ENCODE data around the gene VWA8. TPM values are rescaled to one million over a fixed set of nuclear protein-coding genes. Genes with fewer than 3 reads are reported as not detected.

VWA8 gene
- polyA plus RNA-seq, 1 of the 3 experiments (the other 2 are of a cell fraction) = 5.5 TPM

- peak; percentile 69; the same call in 1 of the 2 replicates for TF ChIP-seq RCOR1 (IDR thresholded peaks at IDR 0.05; ENCODE audit: low read length)
- TF ChIP-seq EP300 (IDR thresholded peaks at IDR 0.05; ENCODE audit: borderline replicate concordance in 1 of 2, low read depth in 1 of 2, low read length in 1 of 2) = peak; percentile 77 to 91
- TF ChIP-seq PBX3 (IDR thresholded peaks at IDR 0.05) = peak; percentile 96
- no peak for TF ChIP-seq EZH2phosphoT487 (IDR thresholded peaks at IDR 0.05; ENCODE audit: borderline replicate concordance, low read depth)
- TF ChIP-seq RFX5 (IDR thresholded peaks at IDR 0.05; ENCODE audit: low read length) = no peak
- TF ChIP-seq CHD2 (IDR thresholded peaks at IDR 0.05; ENCODE audit: low read length, partially characterized antibody) = no peak
- TF ChIP-seq GATA2 (CRISPR knock-in tag; IDR thresholded peaks at IDR 0.05) = peak; percentile 53; the same call in 1 of the 2 replicates
- no peak for TF ChIP-seq USF2 (IDR thresholded peaks at IDR 0.05; ENCODE audit: borderline replicate concordance, low read depth, low read length)
- no peak for TF ChIP-seq RAD21 (IDR thresholded peaks at IDR 0.05; ENCODE audit: low read length)
- no peak for TF ChIP-seq NRF1 (IDR thresholded peaks at IDR 0.05; ENCODE audit: low read depth, low read length)
- TF ChIP-seq RXRA (IDR thresholded peaks at IDR 0.05; ENCODE audit: borderline replicate concordance, low read depth) = peak; percentile 98
- no peak for TF ChIP-seq IRF3 (IDR thresholded peaks at IDR 0.05; ENCODE audit: low read depth, low read length)
- TF ChIP-seq JUND (IDR thresholded peaks at IDR 0.05) = peak; percentile 94
- TF ChIP-seq MAX (IDR thresholded peaks at IDR 0.05; ENCODE audit: low read depth) = peak; percentile 66; the same call in 1 of the 2 replicates
- peak; percentile 100 for TF ChIP-seq TCF12 (IDR thresholded peaks at IDR 0.05)
Observed at GRCh38 chr13:41985788-41986508, 25.0 kb upstream of the VWA8 start (continued).

GRCh38 chr13:41981951-41982715 is 21.2 kb upstream of the VWA8 start:
- Histone ChIP-seq H2AFZ (ENCODE audit: low read depth) (no peak overlapping the region), H3K4me2 (no peak overlapping the region), H3F3A (replicated peaks; ENCODE audit: insufficient read depth) (peaks cover 13% of the 10 kb centered on the region), H3K36me3 (replicated peaks in 1 of 2; ENCODE audit: control insufficient read depth in 1 of 2, insufficient read depth in 2 of 2, low read length in 1 of 2) (no peaks in the 10 kb centered on the region), H3K4me3 (ENCODE audit: low read depth in 2 of 2, low read length in 1 of 2) (no peak overlapping the region), H3K4me1 (ENCODE audit: control insufficient read depth in 1 of 2, insufficient read depth in 2 of 2, low read depth in 1 of 2, low read length in 1 of 2) (peaks cover 6 to 10% of the 10 kb centered on the region in 2 experiments; a peak in 2 of 4 replicates), H3K9me2 (no peaks in the 10 kb centered on the region), H3K9me3 (no peaks in the 10 kb centered on the region), H4K20me1 (ENCODE audit: insufficient read depth) (no peaks in the 10 kb centered on the region), H3K9ac (no peak overlapping the region), H3K27ac (ENCODE audit: low read depth in 2 of 2, low read length in 1 of 2) (no peak overlapping the region), H3K79me2 (ENCODE audit: insufficient read depth) (no peaks in the 10 kb centered on the region), H3K27me3 (ENCODE audit: insufficient read depth) (no peaks in the 10 kb centered on the region)
- CTCF ChIA-PET = interaction anchor here (0.7 to 1.5 kb wide), 2 partner anchors 19 to 1383 kb away, joined by 3 to 4 read pairs; no protein-coding TSS in a partner anchor
- POLR2A ChIA-PET = no interaction called here
- DNase-seq = no peak
- WGBS (ENCODE audit: low lambda C conversion rate) = 71% methylated on average over 4 of the region's 4 CpGs
- TF ChIP-seq CHD2 (IDR thresholded peaks at IDR 0.05; ENCODE audit: low read length, partially characterized antibody) (no peak), RXRA (IDR thresholded peaks at IDR 0.05; ENCODE audit: borderline replicate concordance, low read depth) (no peak), EP300 (IDR thresholded peaks at IDR 0.05; ENCODE audit: borderline replicate concordance in 1 of 2, low read depth in 1 of 2, low read length in 1 of 2) (no peak), REST (IDR thresholded peaks at IDR 0.05; ENCODE audit: low read depth, low read length) (no peak), ELF1 (IDR thresholded peaks at IDR 0.05) (no peak), TCF12 (IDR thresholded peaks at IDR 0.05) (no peak), USF2 (IDR thresholded peaks at IDR 0.05; ENCODE audit: borderline replicate concordance, low read depth, low read length) (no peak), POLR2AphosphoS5 (IDR thresholded peaks at IDR 0.05; ENCODE audit: low read depth, low read length) (no peak), NFIC (IDR thresholded peaks at IDR 0.05; ENCODE audit: borderline replicate concordance) (no peak), SIN3A (IDR thresholded peaks at IDR 0.05; ENCODE audit: borderline replicate concordance, low read depth, low read length) (no peak), MEF2A (IDR thresholded peaks at IDR 0.05; ENCODE audit: borderline replicate concordance, low read depth) (no peak)
